Mesendoderm (in vitro differentiated cells): Measurements from ENCODE around the gene MAP7D1.
"Not testable (repeated sequence)": the region's sequence is repeated elsewhere in the genome, so short reads cannot be mapped to it uniquely, and the experiment has no call there.

Experiments used
- DNase-seq: peaks from one replicate; pipeline ENCODE4 v3.0.0; 2013
- H2AK5ac ChIP-seq: 2 replicates; pipeline ENCODE4 v1.6.1; 2013; ENCODE audit warnings: low read length, inconsistent platforms
- H2BK120ac ChIP-seq: 2 replicates; pipeline ENCODE4 v1.6.1; 2013; ENCODE audit warnings: low read depth, mild to moderate bottlenecking, low read length, moderate library complexity, mixed read lengths
- H2BK15ac ChIP-seq: replicated peaks from 2 replicates; pipeline ENCODE4 v1.6.1; 2013; ENCODE audit warnings: low read depth, mild to moderate bottlenecking, moderate library complexity
- H2BK5ac ChIP-seq: 2 replicates; pipeline ENCODE4 v1.6.1; 2013; ENCODE audit warnings: low read length, inconsistent platforms
- H3K18ac ChIP-seq: 2 replicates; pipeline ENCODE4 v1.6.1; 2013; ENCODE audit warnings: mild to moderate bottlenecking, low read length, mixed read lengths
- H3K23ac ChIP-seq: one replicate; pipeline ENCODE4 v1.6.1; 2013; ENCODE audit warnings: low read length
- H3K27ac ChIP-seq: 2 replicates; pipeline ENCODE4 v1.5.1; 2013; ENCODE audit warnings: low read depth, mild to moderate bottlenecking, inconsistent platforms, low read length, moderate library complexity
- H3K27me3 ChIP-seq: 2 replicates; pipeline ENCODE4 v1.6.1; 2013; ENCODE audit warnings: low read length, control low read depth, mild to moderate bottlenecking, inconsistent platforms; ENCODE audit not compliant: insufficient read depth, poor library complexity
- H3K36me3 ChIP-seq: 2 replicates; pipeline ENCODE4 v1.6.1; 2013; ENCODE audit warnings: low read length, inconsistent platforms; ENCODE audit not compliant: control insufficient read depth, insufficient read depth
- H3K4ac ChIP-seq: one replicate; pipeline ENCODE4 v1.6.1; 2013; ENCODE audit warnings: low read depth, mild to moderate bottlenecking, low read length, moderate library complexity
- H3K4me1 ChIP-seq: 2 replicates; pipeline ENCODE4 v1.6.1; 2013; ENCODE audit warnings: low read depth, low read length, inconsistent platforms; ENCODE audit not compliant: control insufficient read depth
- H3K4me2 ChIP-seq: 2 replicates; pipeline ENCODE4 v1.6.1; 2013; ENCODE audit warnings: low read length
- H3K4me3 ChIP-seq: 2 replicates; pipeline ENCODE4 v1.5.1; 2013; ENCODE audit warnings: mild to moderate bottlenecking, low read length
- H3K56ac ChIP-seq: one replicate; pipeline ENCODE4 v1.6.1; 2013; ENCODE audit warnings: low read length
- H3K79me1 ChIP-seq: 2 replicates; pipeline ENCODE4 v1.6.1; 2013; ENCODE audit warnings: low read length, inconsistent platforms
- H3K79me2 ChIP-seq: 2 replicates; pipeline ENCODE4 v1.6.1; 2013; ENCODE audit warnings: mild to moderate bottlenecking, low read length; ENCODE audit not compliant: control insufficient read depth, insufficient read depth
- H3K9ac ChIP-seq: 2 replicates; pipeline ENCODE4 v1.6.1; 2013; ENCODE audit warnings: low read length, inconsistent platforms
- H4K5ac ChIP-seq: one replicate; pipeline ENCODE4 v1.6.1; 2013; ENCODE audit warnings: low read length
- H4K8ac ChIP-seq: one replicate; pipeline ENCODE4 v1.6.1; 2013; ENCODE audit warnings: low read depth, mild to moderate bottlenecking, control low read depth, low read length, moderate library complexity
- WGBS: extraction: QIAGEN DNeasy Blood & Tissue Kit; methylation state at CpG from one replicate; pipeline ENCODE4 v1.1.7; 2013; ENCODE audit warnings: low lambda C conversion rate, missing lambda C conversion rate; ENCODE audit not compliant: insufficient coverage; ENCODE audit errors: extremely low coverage; 5-methylcytosine and 5-hydroxymethylcytosine counted together

The MAP7D1 gene

DNA sequence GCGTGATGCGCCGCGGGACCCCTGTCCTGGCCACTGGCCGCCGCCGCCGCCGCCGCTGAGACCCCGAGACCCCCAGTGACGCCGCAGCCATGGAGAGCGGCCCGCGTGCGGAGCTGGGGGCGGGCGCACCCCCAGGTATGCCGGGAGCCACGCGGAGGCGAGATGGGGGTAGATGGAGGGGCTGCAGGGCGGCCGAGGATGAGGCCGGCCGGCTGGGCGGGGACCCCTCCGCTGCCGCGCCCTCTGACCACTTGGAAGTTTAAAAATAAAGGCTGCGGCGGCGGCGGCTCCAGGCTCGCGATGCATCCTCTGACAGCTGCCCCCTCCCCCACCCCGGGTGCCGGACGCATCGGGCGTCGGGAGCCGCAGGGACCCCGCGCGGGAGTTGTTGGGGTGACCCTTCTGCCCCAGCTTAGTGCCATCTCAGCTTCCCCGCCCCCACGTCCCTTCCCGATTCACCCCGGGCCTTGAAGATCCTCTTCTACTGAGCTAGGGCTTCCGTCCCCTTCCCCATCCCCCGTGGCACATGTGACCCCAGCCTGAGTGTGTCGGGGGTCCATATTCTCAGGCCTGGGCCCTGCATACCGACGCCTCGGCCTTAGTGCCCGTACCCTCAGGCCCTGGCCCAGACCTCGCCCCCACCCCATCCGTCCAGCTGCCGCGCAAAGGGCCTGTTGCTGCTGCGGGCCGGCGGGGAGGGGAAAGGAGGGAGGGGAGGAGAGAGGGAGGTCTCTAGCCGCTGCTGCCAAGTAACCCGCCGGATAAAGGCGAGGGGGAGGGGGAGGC, 562 bp downstream of the MAP7D1 start:
- Histone ChIP-seq H3K4me3 (peak overlapping the region; percentile 62), H3K27me3 (no peaks in the 10 kb centered on the region), H2BK120ac (peak overlapping the region; percentile 47), H4K5ac (no peak overlapping the region), H3K79me2 (peaks cover 40% of the 10 kb centered on the region), H3K4me2 (peak overlapping the region; percentile 45), H2BK5ac (peak overlapping the region; percentile 24), H3K9ac (peak overlapping the region; percentile 92), H4K8ac (no peak overlapping the region), H3K56ac (peak overlapping the region; percentile 86), H2AK5ac (no peak overlapping the region), H3K23ac (no peak overlapping the region), H3K27ac (peak overlapping the region; percentile 89), H2BK15ac (no peak overlapping the region), H3K4ac (peak overlapping the region; percentile 99), H3K4me1 (peaks cover 22% of the 10 kb centered on the region), H3K36me3 (peaks cover 2% of the 10 kb centered on the region), H3K79me1 (peaks cover 25% of the 10 kb centered on the region), H3K18ac (peak overlapping the region; percentile 89)
- DNase-seq: peak; percentile 95
- no CpG with 5 or more reads among the region's 69 CpGs for WGBS

DNA sequence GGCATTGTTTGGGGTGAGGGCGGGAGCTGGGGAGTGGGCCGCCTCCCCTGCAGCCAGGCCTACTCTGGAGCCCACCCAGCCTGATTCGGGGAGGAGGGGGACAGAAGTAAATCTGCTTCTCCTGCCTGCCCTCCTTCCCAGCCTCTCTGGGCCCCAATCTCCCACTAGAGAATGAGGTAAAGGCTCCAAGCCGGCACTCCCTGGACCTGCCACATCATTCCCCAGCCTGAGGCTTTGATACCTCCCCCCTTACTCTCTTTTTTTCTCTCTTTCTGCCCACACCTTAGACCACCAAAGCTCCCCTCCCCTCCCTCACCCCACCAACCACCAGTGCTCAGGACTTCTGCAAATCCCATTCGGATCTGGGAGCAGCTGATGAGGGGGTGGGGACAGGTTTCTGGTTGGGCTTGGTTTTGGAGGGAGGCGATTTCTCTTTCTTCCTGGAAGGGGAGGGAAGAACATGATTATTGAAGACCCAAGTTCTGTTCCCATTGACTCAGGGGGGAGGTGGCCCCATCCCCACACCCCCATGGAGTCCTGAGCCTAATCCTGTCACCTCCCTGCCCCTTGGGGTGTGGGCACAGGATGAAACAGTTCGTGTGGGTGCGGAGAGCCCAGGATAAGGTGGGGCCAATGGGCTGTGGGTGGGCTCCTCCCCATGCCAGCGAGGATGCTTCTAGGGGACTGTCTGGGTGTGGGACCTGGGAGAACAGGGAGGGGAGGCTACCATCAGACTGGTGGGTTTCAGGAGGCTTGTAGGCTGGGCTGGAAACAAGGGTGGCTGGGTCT, 1.3 kb downstream of the MAP7D1 start:
- H3K4me1 ChIP-seq: peaks cover 27% of the 10 kb centered on the region
- H4K8ac ChIP-seq: no peak overlapping the region
- peaks cover 33% of the 10 kb centered on the region for H3K79me1 ChIP-seq
- H3K4ac ChIP-seq: peak overlapping the region; percentile 84
- H3K23ac ChIP-seq: no peak overlapping the region
- WGBS: no CpG with 5 or more reads among the region's 9 CpGs
- H2BK15ac ChIP-seq: no peak overlapping the region
- peak overlapping the region; percentile 66 for H2AK5ac ChIP-seq
- peak overlapping the region; percentile 89 for H3K27ac ChIP-seq
- H3K4me2 ChIP-seq: peak overlapping the region; percentile 82
- peak overlapping the region; percentile 1 for H2BK5ac ChIP-seq
- H3K18ac ChIP-seq: peak overlapping the region; percentile 30
- H4K5ac ChIP-seq: no peak overlapping the region
- peak overlapping the region; percentile 92 for H3K9ac ChIP-seq
- peaks cover 48% of the 10 kb centered on the region for H3K79me2 ChIP-seq
- H3K36me3 ChIP-seq: peaks cover 2% of the 10 kb centered on the region
- H3K27me3 ChIP-seq: no peaks in the 10 kb centered on the region
- H3K56ac ChIP-seq: peak overlapping the region; percentile 86
- H3K4me3 ChIP-seq: peak overlapping the region; percentile 36
- H2BK120ac ChIP-seq: no peak overlapping the region
- peak; percentile 66 for DNase-seq

DNA sequence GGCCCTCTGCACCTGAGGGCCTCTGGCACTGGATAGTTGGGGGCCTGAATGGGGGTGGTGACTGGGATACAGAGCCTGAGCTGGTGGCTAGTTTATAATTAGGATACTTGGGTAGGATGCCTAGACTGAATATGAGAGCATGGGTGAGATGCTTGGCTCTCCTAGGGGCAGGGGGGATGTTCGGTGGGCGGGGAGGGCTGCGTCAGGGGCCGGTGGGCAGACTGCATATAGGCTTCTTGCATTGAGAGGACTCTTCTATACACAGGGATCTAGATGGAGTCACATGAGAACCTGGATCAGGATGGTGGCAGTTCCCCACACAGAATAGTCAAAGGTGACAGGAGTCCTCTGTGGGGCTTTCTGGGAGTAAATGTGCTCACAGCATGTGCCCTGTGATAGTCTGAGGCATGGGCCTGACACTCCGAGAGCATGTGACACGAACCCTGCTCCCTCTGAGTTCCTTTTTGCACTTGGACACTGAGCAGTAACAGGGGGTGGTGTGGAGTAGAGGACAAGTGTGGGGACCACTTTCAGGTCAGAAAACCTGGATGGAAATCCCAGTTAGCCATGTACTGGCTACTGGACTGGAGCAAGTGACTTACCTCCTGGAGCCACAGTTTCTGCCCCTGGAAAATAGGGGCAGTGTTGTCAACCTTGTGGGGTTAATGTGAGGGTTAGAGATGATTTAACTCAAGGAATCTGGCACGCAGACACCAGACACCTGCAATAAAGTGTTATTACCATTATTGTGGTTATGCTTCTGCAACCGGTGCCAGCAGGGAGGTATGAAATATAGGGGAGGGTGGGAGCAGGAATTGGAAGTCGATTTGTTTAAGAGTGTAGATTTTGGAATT, 2.2 kb downstream of the MAP7D1 start:
- H2BK120ac ChIP-seq: no peak overlapping the region
- DNase-seq: no peak
- H3K27ac ChIP-seq: no peak overlapping the region
- WGBS: no CpG with 5 or more reads among the region's 9 CpGs
- H3K56ac ChIP-seq: peak overlapping the region; percentile 86
- no peak overlapping the region for H3K4ac ChIP-seq
- H3K79me2 ChIP-seq: peaks cover 53% of the 10 kb centered on the region
- no peak overlapping the region for H2BK5ac ChIP-seq
- peak overlapping the region; percentile 82 for H3K4me2 ChIP-seq
- H3K4me3 ChIP-seq: no peak overlapping the region
- H3K27me3 ChIP-seq: no peaks in the 10 kb centered on the region
- H3K18ac ChIP-seq: no peak overlapping the region
- peaks cover 39% of the 10 kb centered on the region for H3K79me1 ChIP-seq
- H3K23ac ChIP-seq: no peak overlapping the region
- no peak overlapping the region for H4K5ac ChIP-seq
- peaks cover 27% of the 10 kb centered on the region for H3K4me1 ChIP-seq
- no peak overlapping the region for H4K8ac ChIP-seq
- peak overlapping the region; percentile 92 for H3K9ac ChIP-seq
- H2AK5ac ChIP-seq: no peak overlapping the region
- peaks cover 2% of the 10 kb centered on the region for H3K36me3 ChIP-seq
- H2BK15ac ChIP-seq: no peak overlapping the region

DNA sequence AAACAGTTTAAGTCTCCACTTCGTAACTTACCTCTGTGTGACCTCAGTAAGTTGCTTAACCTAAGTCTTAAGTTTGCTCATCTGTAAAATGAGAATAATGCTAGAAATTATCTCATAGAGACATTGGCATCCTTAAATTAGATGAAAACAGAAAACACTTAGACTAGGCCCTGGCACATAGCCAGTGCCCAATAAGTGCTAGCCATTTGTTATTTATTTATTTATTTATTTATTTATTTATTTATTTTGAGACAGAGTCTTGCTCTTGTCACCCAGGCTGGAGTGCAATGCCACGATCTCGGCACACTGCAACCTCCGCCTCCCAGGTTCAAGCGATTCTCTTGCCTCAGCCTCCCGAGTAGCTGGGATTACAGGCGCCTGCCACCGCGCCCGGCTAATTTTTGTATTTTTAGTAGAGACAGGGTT, 2.9 kb downstream of the MAP7D1 start:
- H3K18ac ChIP-seq, H3K9ac ChIP-seq, H4K8ac ChIP-seq, H3K23ac ChIP-seq, DNase-seq, H2AK5ac ChIP-seq, H3K4me2 ChIP-seq, H4K5ac ChIP-seq, H3K4ac ChIP-seq, H2BK120ac ChIP-seq, H3K27ac ChIP-seq, H3K36me3 ChIP-seq, H3K56ac ChIP-seq, H3K4me3 ChIP-seq, H2BK15ac ChIP-seq, H2BK5ac ChIP-seq, H3K27me3 ChIP-seq: not testable (repeated sequence)
- no CpG with 5 or more reads among the region's 10 CpGs for WGBS
- Histone ChIP-seq H3K79me1 (peaks cover 41% of the 10 kb centered on the region), H3K79me2 (peaks cover 56% of the 10 kb centered on the region), H3K4me1 (peaks cover 27% of the 10 kb centered on the region)

DNA sequence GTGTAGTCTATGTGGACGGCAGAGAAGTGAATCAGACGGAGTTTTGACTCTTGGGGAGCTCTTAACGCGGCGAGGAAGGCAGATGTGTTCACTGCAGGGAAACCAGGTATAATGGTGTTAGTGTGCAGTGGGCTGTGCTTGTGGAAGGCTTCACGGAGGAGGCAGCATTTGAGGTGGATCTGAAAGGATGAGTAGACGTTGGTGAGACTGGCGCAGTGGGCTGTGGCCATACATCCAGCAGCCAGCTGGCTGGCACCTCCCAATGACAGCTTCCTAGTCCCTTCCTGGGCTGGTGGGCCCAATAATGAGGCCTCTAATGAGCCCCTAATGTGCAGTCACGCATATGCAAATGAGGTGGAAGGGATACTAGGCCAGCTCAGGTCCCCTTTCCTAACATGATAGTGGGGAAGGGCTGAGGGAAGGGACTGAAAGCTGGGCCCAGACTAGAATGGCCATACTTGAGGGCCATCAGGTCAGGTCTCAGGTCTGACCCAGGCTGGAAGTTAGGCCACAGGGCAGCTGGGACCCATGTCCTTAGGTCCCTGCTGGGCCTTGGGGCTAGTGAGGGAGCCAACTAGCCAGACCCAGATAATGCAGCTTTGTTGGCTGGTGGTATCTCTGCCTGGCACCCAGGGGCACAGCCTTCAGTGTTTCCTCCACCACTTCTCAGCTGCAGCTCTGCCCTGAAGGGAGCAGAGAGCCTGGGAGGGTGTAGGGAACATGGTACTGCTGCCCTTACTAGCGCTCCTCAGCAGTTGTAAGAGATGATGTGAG, 3.8 kb downstream of the MAP7D1 start:
- Histone ChIP-seq H3K4ac (no peak overlapping the region), H2BK15ac (no peak overlapping the region), H3K79me2 (peaks cover 61% of the 10 kb centered on the region), H3K27ac (no peak overlapping the region), H3K4me2 (no peak overlapping the region), H3K36me3 (peaks cover 2% of the 10 kb centered on the region), H2BK5ac (no peak overlapping the region), H3K79me1 (peaks cover 49% of the 10 kb centered on the region), H3K27me3 (no peaks in the 10 kb centered on the region), H4K8ac (no peak overlapping the region), H4K5ac (no peak overlapping the region), H3K18ac (no peak overlapping the region), H3K9ac (no peak overlapping the region), H3K4me3 (no peak overlapping the region), H2AK5ac (no peak overlapping the region), H3K23ac (peak overlapping the region; percentile 66), H3K56ac (peak overlapping the region; percentile 60), H2BK120ac (no peak overlapping the region), H3K4me1 (peaks cover 27% of the 10 kb centered on the region)
- no CpG with 5 or more reads among the region's 10 CpGs for WGBS
- DNase-seq: no peak
